Measurements from ENCODE around the gene GABRR3. TPM values are rescaled to one million over a fixed set of nuclear protein-coding genes. Genes with fewer than 3 reads are reported as not detected.

Gene GABRR3
- polyA plus RNA-seq, 3 donors: not detected

DNA sequence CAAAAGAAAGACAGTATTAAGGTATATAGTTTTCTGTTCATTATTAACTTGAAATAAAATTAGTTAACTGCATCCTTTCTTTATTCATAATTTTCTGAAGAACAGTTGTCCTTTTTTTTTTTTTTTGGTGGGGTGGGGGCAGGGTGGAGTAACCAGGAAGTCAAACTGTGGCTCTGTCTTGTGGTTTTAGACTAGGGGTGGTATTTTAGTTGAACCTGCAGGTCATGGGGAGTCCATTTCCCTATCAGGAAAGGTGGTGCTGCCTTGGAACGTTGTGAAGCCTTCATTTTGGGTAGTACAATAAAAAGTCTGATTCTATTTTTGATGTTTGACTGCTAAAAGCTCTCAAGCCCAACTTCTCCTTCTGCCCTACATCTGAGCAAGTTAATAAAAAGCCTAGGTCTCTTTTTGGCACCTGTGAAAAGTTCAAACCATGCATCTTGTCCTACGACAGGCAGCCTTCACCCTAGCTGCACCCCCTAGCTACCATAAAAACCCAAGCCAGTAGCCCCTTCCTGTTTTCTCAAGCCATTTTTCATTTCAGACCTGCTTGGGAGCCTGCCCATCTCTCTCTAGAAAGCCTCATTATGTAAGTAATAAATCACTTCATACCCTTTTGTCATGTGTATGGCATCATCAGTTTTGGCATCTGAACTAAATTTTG is 31.7 kb downstream of the GABRR3 start:
- H3K9ac ChIP-seq (ENCODE audit: insufficient read depth, low read length, poor library complexity, severe bottlenecking): no peak overlapping the region
- WGBS (ENCODE audit: insufficient coverage): 36% methylated on average over 1 of the region's 2 CpGs
- H3K27me3 Mint-ChIP-seq (ENCODE audit: low read depth in 3 of 3): no peaks in the 10 kb centered on the region
- no peak overlapping the region for H3K27ac ChIP-seq (ENCODE audit: low read depth in 1 of 2, low read length in 2 of 2)
- no peaks in the 10 kb centered on the region for H3K36me3 ChIP-seq (replicated peaks in 1 of 2; ENCODE audit: control insufficient read depth in 1 of 2, insufficient read depth in 2 of 2, low read length in 2 of 2)
- H3K4me3 Mint-ChIP-seq: peak overlapping the region in 1 of 2 donors; percentile 43
- no peak for DNase-seq
- peaks cover 4 to 6% of the 10 kb centered on the region in 2 donors for H3K4me1 ChIP-seq (ENCODE audit: control insufficient read depth in 1 of 2, insufficient read depth in 2 of 2, low read length in 2 of 2)
- intact Hi-C loops (cut with micrococcal nuclease): no loop called here
- no peaks in the 10 kb centered on the region for H3K9me3 ChIP-seq (replicated peaks in 1 of 2; ENCODE audit: control insufficient read depth in 1 of 2, insufficient read depth in 1 of 2, low read length in 2 of 2)
- no peaks in the 10 kb centered on the region for H4K20me1 ChIP-seq (ENCODE audit: insufficient read depth, low read length)
- H2AFZ ChIP-seq (ENCODE audit: insufficient read depth, low read depth, low read length, poor library complexity, severe bottlenecking): peak overlapping the region; percentile 26
- H3K9me3 Mint-ChIP-seq: peaks cover 0 to 3% (median 0%) of the 10 kb centered on the region in 7 donors
- no peaks in the 10 kb centered on the region for H3K36me3 Mint-ChIP-seq
- peaks cover 13% of the 10 kb centered on the region for H3K4me1 Mint-ChIP-seq
- no peak overlapping the region for H3K4me2 ChIP-seq (replicated peaks; ENCODE audit: extremely low read depth, low read length, poor library complexity, severe bottlenecking)
- TF ChIP-seq, protein P1, sequence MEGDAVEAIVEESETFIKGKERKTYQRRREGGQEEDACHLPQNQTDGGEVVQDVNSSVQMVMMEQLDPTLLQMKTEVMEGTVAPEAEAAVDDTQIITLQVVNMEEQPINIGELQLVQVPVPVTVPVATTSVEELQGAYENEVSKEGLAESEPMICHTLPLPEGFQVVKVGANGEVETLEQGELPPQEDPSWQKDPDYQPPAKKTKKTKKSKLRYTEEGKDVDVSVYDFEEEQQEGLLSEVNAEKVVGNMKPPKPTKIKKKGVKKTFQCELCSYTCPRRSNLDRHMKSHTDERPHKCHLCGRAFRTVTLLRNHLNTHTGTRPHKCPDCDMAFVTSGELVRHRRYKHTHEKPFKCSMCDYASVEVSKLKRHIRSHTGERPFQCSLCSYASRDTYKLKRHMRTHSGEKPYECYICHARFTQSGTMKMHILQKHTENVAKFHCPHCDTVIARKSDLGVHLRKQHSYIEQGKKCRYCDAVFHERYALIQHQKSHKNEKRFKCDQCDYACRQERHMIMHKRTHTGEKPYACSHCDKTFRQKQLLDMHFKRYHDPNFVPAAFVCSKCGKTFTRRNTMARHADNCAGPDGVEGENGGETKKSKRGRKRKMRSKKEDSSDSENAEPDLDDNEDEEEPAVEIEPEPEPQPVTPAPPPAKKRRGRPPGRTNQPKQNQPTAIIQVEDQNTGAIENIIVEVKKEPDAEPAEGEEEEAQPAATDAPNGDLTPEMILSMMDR (IDR thresholded peaks at IDR 0.05): no peak
- H3K27me3 ChIP-seq (ENCODE audit: control insufficient read depth in 2 of 2, insufficient read depth in 2 of 2, low read length in 2 of 2): no peaks in the 10 kb centered on the region
- H3K79me2 ChIP-seq (ENCODE audit: insufficient read depth, low read length): no peaks in the 10 kb centered on the region
- peak overlapping the region in 2 of 7 donors; percentile 34 to 38 for H3K27ac Mint-ChIP-seq
- no peak overlapping the region for H3K4me3 ChIP-seq (replicated peaks in 1 of 3; ENCODE audit: low read depth in 2 of 3, low read length in 3 of 3)

DNA sequence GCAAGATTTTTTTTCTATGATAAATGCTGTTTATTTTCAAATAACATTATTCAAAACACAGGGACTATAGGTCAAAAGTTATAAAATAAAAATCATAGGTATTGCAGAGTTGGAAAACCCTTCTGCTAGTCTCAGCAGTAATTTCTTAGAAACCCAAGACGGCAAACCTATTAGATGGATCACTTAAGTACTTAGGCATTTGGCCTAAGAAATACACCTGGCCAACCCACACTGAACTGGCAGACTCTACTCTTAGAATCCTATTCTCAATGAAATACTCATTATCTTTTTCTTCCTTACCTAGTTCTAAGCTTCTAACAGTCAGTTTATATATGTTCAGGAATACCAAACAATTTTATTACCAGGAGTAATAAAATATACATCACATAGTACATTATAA is 32.4 kb downstream of the GABRR3 start:
- DNase-seq: no peak
- 100% methylated on average over 1 of the region's 1 CpG for WGBS (ENCODE audit: insufficient coverage)
- no peaks in the 10 kb centered on the region for H3K27me3 Mint-ChIP-seq (ENCODE audit: low read depth in 3 of 3)
- H3K4me2 ChIP-seq (replicated peaks; ENCODE audit: extremely low read depth, low read length, poor library complexity, severe bottlenecking): no peak overlapping the region
- no peak overlapping the region for H3K9ac ChIP-seq (ENCODE audit: insufficient read depth, low read length, poor library complexity, severe bottlenecking)
- TF ChIP-seq, protein P1 (IDR thresholded peaks at IDR 0.05): no peak
- no peak overlapping the region for H3K27ac ChIP-seq (ENCODE audit: low read depth in 1 of 2, low read length in 2 of 2)
- H3K9me3 Mint-ChIP-seq: peaks cover 0 to 3% (median 0%) of the 10 kb centered on the region in 7 donors
- no peaks in the 10 kb centered on the region for H3K79me2 ChIP-seq (ENCODE audit: insufficient read depth, low read length)
- no peak overlapping the region for H3K4me3 Mint-ChIP-seq
- H3K27me3 ChIP-seq (ENCODE audit: control insufficient read depth in 2 of 2, insufficient read depth in 2 of 2, low read length in 2 of 2): no peaks in the 10 kb centered on the region
- peaks cover 4 to 6% of the 10 kb centered on the region in 2 donors for H3K4me1 ChIP-seq (ENCODE audit: control insufficient read depth in 1 of 2, insufficient read depth in 2 of 2, low read length in 2 of 2)
- no peaks in the 10 kb centered on the region for H3K9me3 ChIP-seq (replicated peaks in 1 of 2; ENCODE audit: control insufficient read depth in 1 of 2, insufficient read depth in 1 of 2, low read length in 2 of 2)
- no peak overlapping the region for H3K27ac Mint-ChIP-seq
- H2AFZ ChIP-seq (ENCODE audit: insufficient read depth, low read depth, low read length, poor library complexity, severe bottlenecking): no peak overlapping the region
- peaks cover 13% of the 10 kb centered on the region for H3K4me1 Mint-ChIP-seq
- no peaks in the 10 kb centered on the region for H3K36me3 ChIP-seq (replicated peaks in 1 of 2; ENCODE audit: control insufficient read depth in 1 of 2, insufficient read depth in 2 of 2, low read length in 2 of 2)
- no peaks in the 10 kb centered on the region for H3K36me3 Mint-ChIP-seq
- intact Hi-C loops (cut with micrococcal nuclease): no loop called here
- no peaks in the 10 kb centered on the region for H4K20me1 ChIP-seq (ENCODE audit: insufficient read depth, low read length)
- no peak overlapping the region for H3K4me3 ChIP-seq (replicated peaks in 1 of 3; ENCODE audit: low read depth in 2 of 3, low read length in 3 of 3)
